ENCODE results near the gene KCNK6. TPM values are rescaled to one million over a fixed set of nuclear protein-coding genes. Genes with fewer than 3 reads are reported as not detected.

The KCNK6 gene
- total RNA-seq, result 7.1 and 11.3 TPM in 2 replicates

GRCh38 chr19:38319421-38320258 lies at the start of gene KCNK6:
TSS of gene KCNK6 (plus strand) at chr19:38319845. CDS start at chr19:38319951, 106 bp downstream.

GRCh38 chr19:38303517-38304351 lies 15.9 kb upstream of the KCNK6 start, which contains the start of gene C19orf33:
TSS of gene C19orf33 (plus strand) at chr19:38304251. CDS start at chr19:38304262, 11 bp downstream.

GRCh38 chr19:38315657-38316476 lies 3.8 kb upstream of the KCNK6 start, which contains the start of gene YIF1B:
TSS of gene YIF1B (minus strand) at chr19:38315947. CDS start at chr19:38315917, 30 bp downstream.

GRCh38 chr19:38374332-38375097 lies 54.9 kb downstream of the KCNK6 start, which contains the start of gene PSMD8:
TSS of gene PSMD8 (plus strand) at chr19:38374571. CDS start at chr19:38374602, 31 bp downstream.

Other genes with a start within 250 kb of the KCNK6 start
- 0.28 and 3.5 TPM in 2 replicates for gene DPF1, start 95.6 kb upstream of the KCNK6 start, total RNA-seq
- gene PPP1R14A, start 63.5 kb upstream of the KCNK6 start, total RNA-seq, result 6.3 and 29.6 TPM in 2 replicates
- 3.3 and 10.7 TPM in 2 replicates for gene SPINT2, start 55.3 kb upstream of the KCNK6 start, total RNA-seq
- gene C19orf33, start 15.6 kb upstream of the KCNK6 start, total RNA-seq, result not detected in 2 replicates
- gene YIF1B, start 3.9 kb upstream of the KCNK6 start, total RNA-seq, result 90.5 and 93.9 TPM in 2 replicates
- gene CATSPERG, start 16.0 kb downstream of the KCNK6 start, total RNA-seq, result 0.38 and 0.85 TPM in 2 replicates
- gene PSMD8, start 54.7 kb downstream of the KCNK6 start, total RNA-seq, result 368 and 478 TPM in 2 replicates
- gene GGN, start 68.2 kb downstream of the KCNK6 start, total RNA-seq, result 0.28 and 0.77 TPM in 2 replicates
- gene SPRED3, start 68.9 kb downstream of the KCNK6 start, total RNA-seq, result 2.5 and 3.3 TPM in 2 replicates
- 9.0 and 9.6 TPM in 2 replicates for gene FAM98C, start 83.2 kb downstream of the KCNK6 start, total RNA-seq
- gene RASGRP4, start 106.4 kb downstream of the KCNK6 start, total RNA-seq, result not detected in 2 replicates
- gene RYR1, start 113.8 kb downstream of the KCNK6 start, total RNA-seq, result under 0.01 and 1.1 TPM in 2 replicates